GM23248 (cell line): ENCODE measurements around the gene ZNF107. TPM values are rescaled to one million over a fixed set of nuclear protein-coding genes. Genes with fewer than 3 reads are reported as not detected.
"Not testable (repeated sequence)": the region's sequence is repeated elsewhere in the genome, so short reads cannot be mapped to it uniquely, and the experiment has no call there.

Experiments used
- DNase-seq: peaks from one replicate; pipeline ENCODE4 v3.0.0-alpha.2; 2015
- H2AFZ ChIP-seq: fragments of 200-600 bp; sonication (generic); 2 replicates; pipeline ENCODE4 v1.6.1; 2016; ENCODE audit warnings: antibody characterized with exemption
- H3F3A ChIP-seq: fragments of 200-600 bp; sonication (generic); 2 replicates; pipeline ENCODE4 v1.6.1; 2016; ENCODE audit warnings: mild to moderate bottlenecking, antibody characterized with exemption, mixed run types; ENCODE audit not compliant: insufficient read depth
- H3K27ac ChIP-seq: fragments of 200-600 bp; sonication (generic); 2 replicates; pipeline ENCODE4 v1.5.1; 2016; ENCODE audit warnings: mild to moderate bottlenecking
- H3K27me3 ChIP-seq: fragments of 200-600 bp; sonication (generic); replicated peaks from 2 replicates; pipeline ENCODE4 v1.6.1; 2016; ENCODE audit warnings: mild to moderate bottlenecking; ENCODE audit not compliant: insufficient read depth
- H3K36me3 ChIP-seq: fragments of 200-600 bp; sonication (generic); 2 replicates; pipeline ENCODE4 v1.6.1; 2016; ENCODE audit warnings: low read depth, mild to moderate bottlenecking
- H3K4me1 ChIP-seq: fragments of 200-600 bp; sonication (generic); 2 replicates; pipeline ENCODE4 v1.6.1; 2016; ENCODE audit warnings: mild to moderate bottlenecking; ENCODE audit not compliant: insufficient read depth
- H3K4me2 ChIP-seq: fragments of 200-600 bp; sonication (generic); one replicate; pipeline ENCODE4 v1.6.1; 2016; ENCODE audit warnings: mild to moderate bottlenecking; ENCODE audit not compliant: unreplicated experiment
- H3K4me3 ChIP-seq: fragments of 200-600 bp; sonication (generic); 2 replicates; pipeline ENCODE4 v1.5.1; 2016; ENCODE audit warnings: mild to moderate bottlenecking
- H3K79me2 ChIP-seq: fragments of 200-600 bp; sonication (generic); 2 replicates; pipeline ENCODE4 v1.6.1; 2016; ENCODE audit warnings: mild to moderate bottlenecking; ENCODE audit not compliant: insufficient read depth
- H3K9ac ChIP-seq: fragments of 200-600 bp; sonication (generic); 2 replicates; pipeline ENCODE4 v1.6.1; 2016; ENCODE audit warnings: mild to moderate bottlenecking
- H3K9me2 ChIP-seq: fragments of 200-600 bp; sonication (generic); 2 replicates; pipeline ENCODE4 v1.6.1; 2016; ENCODE audit warnings: mixed run types, mild to moderate bottlenecking, moderate library complexity; ENCODE audit not compliant: insufficient read depth
- H3K9me3 ChIP-seq: fragments of 200-600 bp; sonication (generic); one replicate; pipeline ENCODE4 v1.6.1; 2017; ENCODE audit warnings: low read depth
- H4K20me1 ChIP-seq: fragments of 200-600 bp; sonication (generic); 2 replicates; pipeline ENCODE4 v1.6.0; 2016; ENCODE audit not compliant: insufficient read depth
- EZH2 ChIP-seq: fragments of 200-600 bp; sonication (generic); IDR thresholded peaks from 2 replicates; pipeline ENCODE4 v1.6.1; 2018; ENCODE audit warnings: antibody characterized with exemption, mild to moderate bottlenecking; ENCODE audit not compliant: insufficient read depth, poor library complexity, severe bottlenecking
- EZH2phosphoT487 ChIP-seq: fragments of 200-600 bp; sonication (generic); IDR thresholded peaks from 2 replicates; pipeline ENCODE4 v1.6.1; 2018; ENCODE audit warnings: antibody characterized with exemption, moderate library complexity, mild to moderate bottlenecking, low read depth; ENCODE audit not compliant: insufficient read depth
- WGBS, 2 experiments: methylation state at CpG; one replicate each; pipeline ENCODE4 v1.1.6; 2015 to 2017; ENCODE audit warnings: low lambda C conversion rate in 2 of 2, low coverage in 1 of 2; ENCODE audit errors: missing lambda C conversion rate in 2 of 2; 5-methylcytosine and 5-hydroxymethylcytosine counted together
- in situ Hi-C: fragments of 300-500 bp; cut with MboI; formaldehyde crosslinking; loops from 2 replicates; pipeline ENCODE4 v1.15.0; 2020
- polyA plus RNA-seq: library from polyadenylated mRNA; unstranded; fragments of >200 nt; fragmentation: Nextera tagmentation; extraction: Ambion mirVana; gene quantifications from 2 replicates; pipeline ENCODE4 v1.2.1, GENCODE V29; 2016
- total RNA-seq: library from RNA; depleted of rRNA; stranded (reverse); fragments of >200 nt; shearing (Covaris generic); gene quantifications from 2 replicates; pipeline ENCODE4 v1.2.3, GENCODE V29; 2014

The ZNF107 gene
- total and polyA plus RNA-seq, 2 experiments from 2014 or later, result 2.5 to 3.2 TPM

GRCh38 chr7:64729089-64729848 lies 63.3 kb downstream of the ZNF107 start:
- Histone ChIP-seq H2AFZ (no peak overlapping the region), H3K9me2 (no peaks in the 10 kb centered on the region), H4K20me1 (no peaks in the 10 kb centered on the region), H3K4me3 (no peak overlapping the region), H3K27me3 (no peaks in the 10 kb centered on the region), H3K9ac (no peak overlapping the region), H3K4me1 (no peaks in the 10 kb centered on the region), H3K79me2 (no peaks in the 10 kb centered on the region), H3K36me3 (no peaks in the 10 kb centered on the region), H3K27ac (no peak overlapping the region), H3F3A (no peaks in the 10 kb centered on the region), H3K4me2 (no peak overlapping the region), H3K9me3 (no peaks in the 10 kb centered on the region)
- no peak for DNase-seq
- in situ Hi-C loops, result no loop called here
- WGBS, 2 experiments, result 47 to 48% methylated on average over 3 of the region's 3 CpGs
- no peak for TF ChIP-seq EZH2phosphoT487
- TF ChIP-seq EZH2, result no peak

GRCh38 chr7:64733550-64734240 lies 67.8 kb downstream of the ZNF107 start:
- TF ChIP-seq EZH2phosphoT487, result no peak
- TF ChIP-seq EZH2, result no peak

GRCh38 chr7:64736575-64736974 lies 70.6 kb downstream of the ZNF107 start:
- Histone ChIP-seq H3K79me2 (no peaks in the 10 kb centered on the region), H3K4me1 (no peaks in the 10 kb centered on the region), H4K20me1 (no peaks in the 10 kb centered on the region), H3K4me3 (no peak overlapping the region), H3K27ac (no peak overlapping the region), H3K4me2 (no peak overlapping the region), H3K9me2 (no peaks in the 10 kb centered on the region), H3K36me3 (no peaks in the 10 kb centered on the region), H3K9me3 (no peaks in the 10 kb centered on the region), H3K9ac (no peak overlapping the region), H3K27me3 (no peaks in the 10 kb centered on the region), H2AFZ (no peak overlapping the region), H3F3A (no peaks in the 10 kb centered on the region)
- no peak for TF ChIP-seq EZH2
- no peak for TF ChIP-seq EZH2phosphoT487
- in situ Hi-C loops, result no loop called here
- 78 to 88% methylated on average over 20 of the region's 20 CpGs for WGBS, 2 experiments
- no peak for DNase-seq

More at GRCh38 chr7:64733550-64734240, 67.8 kb downstream of the ZNF107 start:
- DNase-seq, result no peak
- H3K9me2 ChIP-seq, result no peaks in the 10 kb centered on the region
- H3K79me2 ChIP-seq, result no peaks in the 10 kb centered on the region
- H3K4me3 ChIP-seq, result no peak overlapping the region
- H3K4me1 ChIP-seq, result no peaks in the 10 kb centered on the region
- no peaks in the 10 kb centered on the region for H4K20me1 ChIP-seq
- no peak overlapping the region for H3K27ac ChIP-seq
- H3K4me2 ChIP-seq, result no peak overlapping the region
- no peak overlapping the region for H3K9ac ChIP-seq
- H3F3A ChIP-seq, result no peaks in the 10 kb centered on the region
- in situ Hi-C loops, result no loop called here
- 56 to 60% methylated on average over 8 of the region's 8 CpGs for WGBS, 2 experiments
- H3K27me3 ChIP-seq, result no peaks in the 10 kb centered on the region
- no peak overlapping the region for H2AFZ ChIP-seq
- H3K9me3 ChIP-seq, result no peaks in the 10 kb centered on the region
- H3K36me3 ChIP-seq, result no peaks in the 10 kb centered on the region

- H3K9ac ChIP-seq, H3F3A ChIP-seq, in situ Hi-C loops, H3K27me3 ChIP-seq, H3K9me2 ChIP-seq, DNase-seq, H3K9me3 ChIP-seq, H3K27ac ChIP-seq, H3K4me2 ChIP-seq, H3K4me3 ChIP-seq, H3K79me2 ChIP-seq, H4K20me1 ChIP-seq, H2AFZ ChIP-seq, H3K4me1 ChIP-seq, H3K36me3 ChIP-seq: not testable (repeated sequence)
- 100% methylated on average over 1 of the region's 29 CpGs; no CpG with 5 or more reads in 1 of the 2 experiments for WGBS, 2 experiments
Measured at GRCh38 chr7:64738403-64738802, 72.5 kb downstream of the ZNF107 start.

- H4K20me1 ChIP-seq, H3K79me2 ChIP-seq, H3K9me2 ChIP-seq, H3K9me3 ChIP-seq, H3K9ac ChIP-seq, H3K4me3 ChIP-seq, H3K27ac ChIP-seq, DNase-seq, H3F3A ChIP-seq, H3K4me1 ChIP-seq, in situ Hi-C loops, H3K4me2 ChIP-seq, H3K27me3 ChIP-seq, H3K36me3 ChIP-seq, H2AFZ ChIP-seq: not testable (repeated sequence)
- WGBS, 2 experiments, result 85 to 87% methylated on average over 19 to 29 of the region's 29 CpGs
Measured at GRCh38 chr7:64738953-64739352, 73.0 kb downstream of the ZNF107 start.
